K562 (cell line): Measurements from ENCODE around the gene RAD23B. TPM values are rescaled to one million over a fixed set of nuclear protein-coding genes. Genes with fewer than 3 reads are reported as not detected.

Experiments
- ATAC-seq: fragments of 200-7000 bp; cut with Tn5 transposase; 3 replicates; pipeline ENCODE4 v1.9.1; 2020; ENCODE audit warnings: moderate library complexity
- BruUV-seq: library from RNA; stranded (reverse); fragments of 400-500 nt; replicated peaks from 2 replicates; lab custom pipeline; 2021; lab: Mats Ljungman, UMichigan
- CTCF ChIA-PET: fragments of 300-600 bp; formaldehyde crosslinking; extraction: SDS; loops from one replicate; lab custom pipeline; 2021; ENCODE audit warnings: low intra/inter-chr PET ratio; lab: Yijun Ruan, JAX
- POLR2A ChIA-PET: fragments of 300-600, 350-650 bp; sonication (Branson Sonifier 250); formaldehyde crosslinking; extraction: SDS; loops from one replicate; lab custom pipeline; 2021; ENCODE audit warnings: antibody characterized with exemption, inconsistent platforms; lab: Yijun Ruan, JAX
- DNase-seq, 4 experiments: peaks; one replicate each; pipeline versions ENCODE4 v3.0.0 to v3.0.0-alpha.2; 2011 to 2018; ENCODE audit warnings: low spot score in 3 of 4, mixed read lengths in 3 of 4; ENCODE audit errors: extremely low read depth in 1 of 4
- FAIRE-seq: peaks from 2 replicates; lab custom pipeline; 2011; peaks lifted over from hg19 to GRCh38; lab: Jason Lieb, UNC
- H2AFZ ChIP-seq: 2 replicates; pipeline ENCODE4 v1.6.0; 2011; ENCODE audit warnings: low read depth, low read length, control low read depth, inconsistent platforms
- H3K27ac ChIP-seq: fragments of 200-600 bp; 3 replicates; pipeline ENCODE4 v1.8.0; 2011; ENCODE audit warnings: low read depth, mild to moderate bottlenecking, control low read depth, inconsistent platforms, low read length, moderate library complexity, mixed read lengths; ENCODE audit errors: extremely low read depth
- H3K27me3 ChIP-seq, 2 experiments: fragments of 300-600 bp in 1 of 2; 2 replicates in 1 of 2; 3 replicates in 1 of 2; pipeline versions ENCODE4 v1.6.0 to v1.8.0; 2011; ENCODE audit warnings: inconsistent platforms in 2 of 2, low read length in 2 of 2, mild to moderate bottlenecking in 1 of 2, mixed read lengths in 1 of 2, moderate library complexity in 1 of 2; ENCODE audit not compliant: control insufficient read depth in 2 of 2, insufficient read depth in 2 of 2
- H3K36me3 ChIP-seq: fragments of 300-600 bp; 3 replicates; pipeline ENCODE4 v1.8.0; 2011; ENCODE audit warnings: mild to moderate bottlenecking, low read length, inconsistent platforms; ENCODE audit not compliant: control insufficient read depth, insufficient read depth
- H3K4me1 ChIP-seq, 2 experiments: fragments of 200-600 bp in 1 of 2; replicated peaks in 1 of 2; 2 replicates in 1 of 2; 3 replicates in 1 of 2; pipeline versions ENCODE4 v1.5.1 to v1.8.0; 2011; ENCODE audit warnings: inconsistent platforms in 2 of 2, low read length in 2 of 2, mild to moderate bottlenecking in 1 of 2, mixed read lengths in 1 of 2, moderate library complexity in 1 of 2; ENCODE audit not compliant: control insufficient read depth in 2 of 2, insufficient read depth in 2 of 2
- H3K4me2 ChIP-seq: 2 replicates; pipeline ENCODE4 v1.6.1; 2011; ENCODE audit warnings: low read length, control low read depth, inconsistent platforms, mixed read lengths; ENCODE audit not compliant: insufficient read depth
- H3K4me3 ChIP-seq: fragments of 200-600 bp; sonication (generic), shearing (Covaris generic); 2 replicates; pipeline ENCODE4 v1.5.1; 2016; ENCODE audit warnings: control low read depth, inconsistent platforms
- H3K79me2 ChIP-seq: fragments of 200-600 bp; 3 replicates; pipeline ENCODE4 v1.8.0; 2011; ENCODE audit warnings: low read length, inconsistent platforms; ENCODE audit not compliant: control insufficient read depth, insufficient read depth
- H3K9ac ChIP-seq, 2 experiments: 2 replicates each; pipeline versions ENCODE4 v1.6.0 to v1.6.1; 2011; ENCODE audit warnings: low read depth in 2 of 2, low read length in 2 of 2, control low read depth in 1 of 2, inconsistent platforms in 1 of 2, mild to moderate bottlenecking in 1 of 2, mixed read lengths in 1 of 2; ENCODE audit not compliant: insufficient read depth in 1 of 2
- H3K9me1 ChIP-seq: one replicate; pipeline ENCODE4 v1.6.0; 2011; ENCODE audit warnings: inconsistent platforms, mild to moderate bottlenecking, low read length, moderate library complexity; ENCODE audit not compliant: control insufficient read depth, insufficient read depth
- H3K9me3 ChIP-seq: replicated peaks from 2 replicates; pipeline ENCODE4 v1.5.1; 2011; ENCODE audit warnings: low read depth, low read length, inconsistent platforms; ENCODE audit not compliant: control insufficient read depth, insufficient read depth
- H4K20me1 ChIP-seq: replicated peaks from 2 replicates; pipeline ENCODE4 v1.6.1; 2011; ENCODE audit warnings: low read length, inconsistent platforms, mixed read lengths; ENCODE audit not compliant: control insufficient read depth, insufficient read depth
- ARID1B ChIP-seq: fragments of 450-650 bp; IDR thresholded peaks from 2 replicates; pipeline ENCODE4 v1.6.1; 2016; ENCODE audit warnings: antibody characterized with exemption, mild to moderate bottlenecking, inconsistent platforms
- ARID2 ChIP-seq: fragments of 450-650 bp; IDR thresholded peaks from 2 replicates; pipeline ENCODE4 v1.6.1; 2017; ENCODE audit warnings: antibody characterized with exemption, mild to moderate bottlenecking
- BCLAF1 ChIP-seq, 2 experiments: fragments of 450-650 bp in 1 of 2; IDR thresholded peaks; 2 replicates each; pipeline ENCODE4 v1.6.1; 2011 to 2017; ENCODE audit warnings: low read depth in 2 of 2, antibody characterized with exemption in 1 of 2, borderline replicate concordance in 1 of 2, low read length in 1 of 2, mild to moderate bottlenecking in 1 of 2, mixed read lengths in 1 of 2; ENCODE audit not compliant: control insufficient read depth in 1 of 2
- CEBPB ChIP-seq: fragments of 450-650 bp; IDR thresholded peaks from 2 replicates; pipeline ENCODE4 v1.6.1; 2016; ENCODE audit warnings: missing genetic modification characterization, missing compliant biosample characterization
- CHCHD3 ChIP-seq: fragments of 250-450 bp; sonication (Bioruptor Pico); IDR thresholded peaks from 2 replicates; pipeline ENCODE4 v2.1.2; 2022; ENCODE audit warnings: mild to moderate bottlenecking
- DPF2 ChIP-seq: fragments of 450-650 bp; IDR thresholded peaks from 2 replicates; pipeline ENCODE4 v1.6.1; 2016
- HMBOX1 ChIP-seq: sonication (generic); IDR thresholded peaks from 2 replicates; pipeline ENCODE4 v1.6.1; 2016
- HNRNPK ChIP-seq: fragments of 200-400 bp; formaldehyde crosslinking; IDR thresholded peaks from one replicate; pipeline ENCODE4 v1.6.1; 2018; ENCODE audit warnings: mild to moderate bottlenecking, low read depth, low read length; ENCODE audit not compliant: poor library complexity, severe bottlenecking
- PCBP1 ChIP-seq: fragments of 200-400 bp; formaldehyde crosslinking; IDR thresholded peaks from 2 replicates; pipeline ENCODE4 v1.6.1; 2018; ENCODE audit warnings: mild to moderate bottlenecking, low read depth, low read length; ENCODE audit not compliant: poor library complexity, severe bottlenecking
- RFX1 ChIP-seq: fragments of 450-650 bp; IDR thresholded peaks from 2 replicates; pipeline ENCODE4 v1.6.1; 2016; ENCODE audit warnings: mild to moderate bottlenecking, moderate library complexity
- SAFB ChIP-seq: fragments of 200-400 bp; formaldehyde crosslinking; IDR thresholded peaks from 2 replicates; pipeline ENCODE4 v1.6.1; 2017; ENCODE audit warnings: low read depth, low read length, borderline replicate concordance
- SRSF1 ChIP-seq: fragments of 200-400 bp; formaldehyde crosslinking; IDR thresholded peaks from 2 replicates; pipeline ENCODE4 v1.6.1; 2017; ENCODE audit warnings: mild to moderate bottlenecking, low read depth, low read length, moderate library complexity
- TAL1 ChIP-seq: fragments of 450-650 bp; IDR thresholded peaks from 2 replicates; pipeline ENCODE4 v1.6.1; 2016; ENCODE audit warnings: mild to moderate bottlenecking
- TBL1XR1 ChIP-seq, 2 experiments: IDR thresholded peaks; 2 replicates each; pipeline ENCODE4 v1.6.1; 2012; ENCODE audit warnings: improper control_type of control experiment in 2 of 2, low read length in 2 of 2, mild to moderate bottlenecking in 1 of 2
- ZNF384 ChIP-seq: IDR thresholded peaks from 2 replicates; pipeline ENCODE4 v1.6.1; 2012; ENCODE audit warnings: low read depth, low read length, improper control_type of control experiment
- ZNF431 ChIP-seq: sonication (generic); formaldehyde crosslinking; IDR thresholded peaks from 2 replicates; pipeline ENCODE4 v1.8.0; 2022; ENCODE audit warnings: mild to moderate bottlenecking, missing genetic modification reagents
- ZNF511 ChIP-seq: sonication (generic); formaldehyde crosslinking; IDR thresholded peaks from 2 replicates; pipeline ENCODE4 v1.8.0; 2022; ENCODE audit warnings: mild to moderate bottlenecking, missing genetic modification reagents
- WGBS: fragments of 100-300 bp; shearing (Covaris generic); methylation state at CpG from one replicate; pipeline ENCODE4 v1.1.6; 2016; ENCODE audit warnings: low coverage, mixed read lengths; ENCODE audit not compliant: insufficient coverage; ENCODE audit errors: missing lambda C conversion rate; 5-methylcytosine and 5-hydroxymethylcytosine counted together
- in situ Hi-C: fragments of 300-500 bp; cut with MboI; formaldehyde crosslinking; loops from 4 replicates; pipeline ENCODE4 v1.15.0; 2018; ENCODE audit warnings: inconsistent platforms, mixed read lengths
- intact Hi-C: fragments of 100-400 bp; cut with micrococcal nuclease; formaldehyde crosslinking; loops from 2 replicates; pipeline ENCODE4 v1.14.2; 2022
- polyA plus RNA-seq, 8 experiments: library from polyadenylated mRNA; depleted of rRNA in 4 of 8; stranded (reverse) in 5 of 8; unstranded in 3 of 8; fragments of >200 nt; fragmentation: Nextera tagmentation in 2 of 8; fragmentation: Illumina TruSeq in 1 of 8; extraction: Ambion mirVana in 2 of 8; extraction: Trizol in 1 of 8; gene quantifications; 2 replicates each; pipeline versions ENCODE4 v1.2.1 to v1.2.3, GENCODE V29; 2011 to 2014; ENCODE audit warnings: inconsistent platforms in 1 of 8, missing spikeins in 1 of 8
- total RNA-seq, 7 experiments: library from RNA; depleted of rRNA in 6 of 7; stranded (reverse); fragments of >200 nt in 6 of 7; fragmentation: Illumina TruSeq in 2 of 7; extraction: Trizol in 2 of 7; gene quantifications; 2 replicates each; pipeline versions ENCODE4 v1.2.1 to v1.2.3, GENCODE V29; 2011 to 2021; ENCODE audit warnings: low replicate concordance in 1 of 7
- TF ChIP-seq, protein P1 (sequence below): fragments of 450-650 bp; formaldehyde crosslinking; IDR thresholded peaks from 2 replicates; pipeline ENCODE4 v1.4.0; 2020; ENCODE audit warnings: mild to moderate bottlenecking, moderate library complexity

Gene RAD23B
- total and polyA plus RNA-seq, 9 of the 15 experiments (the other 6 are each of a cell fraction or from before 2014, with no cell fraction given) = 14.5 to 184 (median 114) TPM

DNA sequence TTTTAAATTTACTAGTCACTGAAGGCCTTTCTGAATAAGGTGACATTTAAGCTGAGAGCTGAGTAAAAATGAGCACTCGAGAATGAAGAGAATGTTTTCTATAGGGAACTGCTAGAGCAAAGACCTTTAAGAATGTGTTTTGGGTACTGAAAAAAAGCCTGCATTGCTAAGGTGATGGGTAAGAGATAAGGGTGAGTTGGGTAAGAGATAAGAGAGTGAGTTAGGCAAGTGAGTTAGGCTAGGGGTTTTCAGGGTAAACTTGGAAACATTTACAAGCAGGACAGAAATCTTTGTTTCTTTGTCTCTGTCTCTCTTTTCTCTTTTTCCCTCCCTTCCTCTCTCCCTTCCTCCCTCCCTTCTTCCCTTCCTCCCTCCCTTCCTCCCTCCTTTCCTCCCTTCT, 5.6 kb downstream of the RAD23B start:
- H2AFZ ChIP-seq = no peak overlapping the region
- CTCF ChIA-PET = no interaction called here
- peaks cover 58% of the 10 kb centered on the region for H4K20me1 ChIP-seq
- no peak overlapping the region for H3K9ac ChIP-seq
- in situ Hi-C loops (no loop called here), intact Hi-C loops (no loop called here)
- DNase-seq (no peak), ATAC-seq (no peak), FAIRE-seq (no peak)
- 0% methylated on average over 1 of the region's 1 CpG for WGBS
- peaks cover 100% of the 10 kb centered on the region for H3K79me2 ChIP-seq
- peaks cover 3 to 27% of the 10 kb centered on the region in 2 experiments; a peak in 3 of 5 replicates for H3K4me1 ChIP-seq
- POLR2A ChIA-PET = no interaction called here
- no peaks in the 10 kb centered on the region for H3K9me3 ChIP-seq
- H3K27ac ChIP-seq = 0 out of 3 replicates have a peak overlapping the region, but pooled peaks have one; percentile 36
- no peaks in the 10 kb centered on the region for H3K27me3 ChIP-seq
- BruUV-seq = no TSS peak
- peak overlapping the region; percentile 50; the same call in 1 of the 2 replicates for H3K4me2 ChIP-seq
- peaks cover 46% of the 10 kb centered on the region for H3K36me3 ChIP-seq
- no peak overlapping the region for H3K4me3 ChIP-seq
- peaks cover 5% of the 10 kb centered on the region for H3K9me1 ChIP-seq
- no peak for TF ChIP-seq SRSF1
- no peak for TF ChIP-seq CHCHD3 (CRISPR knock-in tag)
- no peak for TF ChIP-seq ZNF511 (CRISPR knock-in tag)
- TF ChIP-seq TAL1 = no peak
- no peak for TF ChIP-seq SAFB
- peak; percentile 60 for TF ChIP-seq ARID1B
- TF ChIP-seq RFX1 = 0 out of 2 replicates have a peak, but pooled peaks have one; percentile 22
- no peak for TF ChIP-seq ZNF431 (CRISPR knock-in tag)
- peak; percentile 71 for TF ChIP-seq HNRNPK
- no peak for TF ChIP-seq BCLAF1 (IDR thresholded peaks at IDR 0.05; ENCODE audit: borderline replicate concordance in 1 of 2, control insufficient read depth in 1 of 2, low read depth in 2 of 2, low read length in 1 of 2)
- peak; percentile 70 for TF ChIP-seq DPF2
- TF ChIP-seq ARID2 = no peak
- TF ChIP-seq, protein P1, sequence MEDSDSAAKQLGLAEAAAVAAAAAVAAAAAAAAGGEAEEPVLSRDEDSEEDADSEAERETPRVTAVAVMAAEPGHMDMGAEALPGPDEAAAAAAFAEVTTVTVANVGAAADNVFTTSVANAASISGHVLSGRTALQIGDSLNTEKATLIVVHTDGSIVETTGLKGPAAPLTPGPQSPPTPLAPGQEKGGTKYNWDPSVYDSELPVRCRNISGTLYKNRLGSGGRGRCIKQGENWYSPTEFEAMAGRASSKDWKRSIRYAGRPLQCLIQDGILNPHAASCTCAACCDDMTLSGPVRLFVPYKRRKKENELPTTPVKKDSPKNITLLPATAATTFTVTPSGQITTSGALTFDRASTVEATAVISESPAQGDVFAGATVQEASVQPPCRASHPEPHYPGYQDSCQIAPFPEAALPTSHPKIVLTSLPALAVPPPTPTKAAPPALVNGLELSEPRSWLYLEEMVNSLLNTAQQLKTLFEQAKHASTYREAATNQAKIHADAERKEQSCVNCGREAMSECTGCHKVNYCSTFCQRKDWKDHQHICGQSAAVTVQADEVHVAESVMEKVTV (CRISPR knock-in tag) = no peak
- peak; percentile 37 for TF ChIP-seq PCBP1
- TF ChIP-seq TBL1XR1 (IDR thresholded peaks at IDR 0.05; ENCODE audit: low read length in 2 of 2) = no peak
- peak; percentile 44; the same call in 1 of the 2 replicates for TF ChIP-seq CEBPB (tag)
- TF ChIP-seq ZNF384 = peak; percentile 33; the same call in 1 of the 2 replicates
- TF ChIP-seq HMBOX1 = peak; percentile 91
